ENCODE results near the gene CTAG1A. TPM values are rescaled to one million over a fixed set of nuclear protein-coding genes. Genes with fewer than 3 reads are reported as not detected.
"Not testable (repeated sequence)": the region's sequence is repeated elsewhere in the genome, so short reads cannot be mapped to it uniquely, and the experiment has no call there.

Gene CTAG1A
- not detected for total RNA-seq
- polyA plus RNA-seq = not detected
- long read RNA-seq, donor 1 = 0 reads
- long read RNA-seq, donor 2 = 0 reads
- long read RNA-seq, donor 3 = 0 reads
- long read RNA-seq, donor 4 = 0 reads
- long read RNA-seq, donor 5 = 0 reads
- long read RNA-seq, donor 6 = 0 reads
- long read RNA-seq, donor 7 = 0 reads
- long read RNA-seq, donor 8 = 0 reads
- long read RNA-seq, donor 9 = 0 reads
- long read RNA-seq, donor 10 = 0 reads

DNA sequence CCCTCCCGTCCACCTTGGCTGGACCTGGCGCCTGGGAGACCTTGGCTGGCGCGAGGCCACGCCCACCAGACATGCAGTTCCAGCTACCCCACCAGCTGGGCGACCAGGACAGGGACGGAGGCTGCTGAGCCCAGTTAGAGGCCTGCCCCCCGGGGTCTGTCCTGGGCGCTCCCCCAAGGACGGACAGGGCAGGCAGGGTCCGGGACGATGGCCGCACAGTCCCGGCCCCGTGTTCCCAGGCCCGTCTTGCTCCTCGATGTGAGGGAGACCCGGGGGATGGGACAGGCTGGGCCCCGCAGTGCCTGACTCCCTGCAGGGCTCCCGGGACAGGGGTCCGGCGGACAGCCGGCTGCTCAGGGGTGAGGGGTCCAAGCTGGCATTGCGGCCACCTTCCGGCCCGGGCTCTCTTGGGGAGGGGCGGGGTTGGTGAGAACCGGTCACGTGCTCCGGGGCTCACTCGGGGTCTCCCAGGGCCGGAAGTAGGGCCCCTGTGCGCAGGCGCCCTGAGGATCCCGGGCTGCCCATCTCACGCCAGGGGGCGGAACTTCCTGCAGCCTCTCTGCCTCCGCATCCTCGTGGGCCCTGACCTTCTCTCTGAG lies at the start of gene CTAG1A:
TSS of gene CTAG1A (plus strand) at position 549 of the 599 bp plus-strand sequence. CDS start 74 bp downstream, outside the sequence.
- H3K4me3 ChIP-seq; H3K27ac ChIP-seq; intact Hi-C loops (cut with DNase I; ENCODE audit: low total_unique reads); H3K36me3 ChIP-seq; DNase-seq; H3K27me3 ChIP-seq; H3K4me1 ChIP-seq; H3K9me3 ChIP-seq: not testable (repeated sequence)
- WGBS, 5 donors = no CpG with 5 or more reads among the region's 39 CpGs

DNA sequence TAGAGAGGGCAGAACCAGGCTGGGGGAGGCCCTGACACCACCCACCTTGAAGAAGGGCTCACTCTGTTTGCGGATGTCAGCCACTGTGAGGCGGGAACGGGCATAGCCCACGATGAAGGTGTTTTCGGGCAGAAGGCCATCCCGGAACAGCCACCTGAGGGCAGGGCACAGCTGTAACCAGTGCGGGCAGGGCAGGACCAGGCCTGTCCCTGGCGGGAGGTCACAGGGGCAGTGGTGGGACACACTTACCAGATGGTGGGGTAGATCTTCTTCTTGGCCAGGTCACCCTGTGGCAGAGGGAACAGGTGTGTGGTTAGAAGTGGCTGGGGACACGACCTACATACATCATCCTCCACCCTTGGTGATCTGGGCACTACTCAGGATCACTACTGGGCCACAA lies 49.0 kb upstream of the CTAG1A start:
- no peak for DNase-seq
- TF ChIP-seq POLR2A (IDR thresholded peaks at IDR 0.05) (no peak), EP300 (IDR thresholded peaks at IDR 0.05) (no peak), POLR2AphosphoS5 (IDR thresholded peaks at IDR 0.05) (no peak)
- TF ChIP-seq, protein P1, sequence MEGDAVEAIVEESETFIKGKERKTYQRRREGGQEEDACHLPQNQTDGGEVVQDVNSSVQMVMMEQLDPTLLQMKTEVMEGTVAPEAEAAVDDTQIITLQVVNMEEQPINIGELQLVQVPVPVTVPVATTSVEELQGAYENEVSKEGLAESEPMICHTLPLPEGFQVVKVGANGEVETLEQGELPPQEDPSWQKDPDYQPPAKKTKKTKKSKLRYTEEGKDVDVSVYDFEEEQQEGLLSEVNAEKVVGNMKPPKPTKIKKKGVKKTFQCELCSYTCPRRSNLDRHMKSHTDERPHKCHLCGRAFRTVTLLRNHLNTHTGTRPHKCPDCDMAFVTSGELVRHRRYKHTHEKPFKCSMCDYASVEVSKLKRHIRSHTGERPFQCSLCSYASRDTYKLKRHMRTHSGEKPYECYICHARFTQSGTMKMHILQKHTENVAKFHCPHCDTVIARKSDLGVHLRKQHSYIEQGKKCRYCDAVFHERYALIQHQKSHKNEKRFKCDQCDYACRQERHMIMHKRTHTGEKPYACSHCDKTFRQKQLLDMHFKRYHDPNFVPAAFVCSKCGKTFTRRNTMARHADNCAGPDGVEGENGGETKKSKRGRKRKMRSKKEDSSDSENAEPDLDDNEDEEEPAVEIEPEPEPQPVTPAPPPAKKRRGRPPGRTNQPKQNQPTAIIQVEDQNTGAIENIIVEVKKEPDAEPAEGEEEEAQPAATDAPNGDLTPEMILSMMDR (IDR thresholded peaks at IDR 0.05) = no peak
- Histone ChIP-seq H3K27me3 (no peaks in the 10 kb centered on the region), H3K27ac (no peak overlapping the region), H3K36me3 (peaks cover 11 to 51% (median 41%) of the 10 kb centered on the region in 4 donors), H3K9me3 (no peaks in the 10 kb centered on the region), H3K4me3 (no peak overlapping the region), H3K4me1 (peaks cover 0 to 19% (median 11%) of the 10 kb centered on the region in 4 donors)
- intact Hi-C loops (cut with DNase I; ENCODE audit: low total_unique reads) = no loop called here
- 76 to 87% (median 85%) methylated on average over 4 to 9 of the region's 9 CpGs for WGBS, 5 donors

DNA sequence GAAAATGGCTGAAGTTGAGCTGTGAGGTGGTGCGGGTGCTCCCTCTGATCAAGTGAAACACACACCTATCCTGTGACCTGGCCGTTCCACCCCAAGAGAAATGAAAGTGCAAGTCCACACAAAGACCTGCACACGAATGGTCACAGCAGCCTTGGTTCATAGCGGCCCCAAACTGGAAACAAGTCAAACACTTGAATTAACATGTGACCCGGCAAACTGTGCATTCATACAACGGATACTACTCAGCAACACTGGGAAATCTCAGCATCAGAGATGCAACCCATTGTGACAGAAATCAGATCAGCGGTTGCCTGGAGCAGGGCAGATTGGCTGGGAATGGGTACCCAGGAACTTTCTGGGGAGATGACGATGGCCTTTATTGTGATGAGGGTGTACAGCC lies 45.9 kb upstream of the CTAG1A start:
- 65 to 87% (median 82%) methylated on average over 7 to 8 of the region's 8 CpGs for WGBS, 5 donors
- H3K4me3 ChIP-seq = no peak overlapping the region
- TF ChIP-seq, protein P1 (IDR thresholded peaks at IDR 0.05) = no peak
- no peak for TF ChIP-seq EP300 (IDR thresholded peaks at IDR 0.05)
- TF ChIP-seq POLR2A (IDR thresholded peaks at IDR 0.05) = no peak
- TF ChIP-seq POLR2AphosphoS5 (IDR thresholded peaks at IDR 0.05) = no peak
- H3K36me3 ChIP-seq = peaks cover 0 to 20% (median 14%) of the 10 kb centered on the region in 4 donors
- peaks cover 14 to 51% (median 24%) of the 10 kb centered on the region in 4 donors for H3K4me1 ChIP-seq
- intact Hi-C loops (cut with DNase I; ENCODE audit: low total_unique reads) = no loop called here
- H3K9me3 ChIP-seq = no peaks in the 10 kb centered on the region
- no peak for DNase-seq
- H3K27ac ChIP-seq = no peak overlapping the region
- no peaks in the 10 kb centered on the region for H3K27me3 ChIP-seq

DNA sequence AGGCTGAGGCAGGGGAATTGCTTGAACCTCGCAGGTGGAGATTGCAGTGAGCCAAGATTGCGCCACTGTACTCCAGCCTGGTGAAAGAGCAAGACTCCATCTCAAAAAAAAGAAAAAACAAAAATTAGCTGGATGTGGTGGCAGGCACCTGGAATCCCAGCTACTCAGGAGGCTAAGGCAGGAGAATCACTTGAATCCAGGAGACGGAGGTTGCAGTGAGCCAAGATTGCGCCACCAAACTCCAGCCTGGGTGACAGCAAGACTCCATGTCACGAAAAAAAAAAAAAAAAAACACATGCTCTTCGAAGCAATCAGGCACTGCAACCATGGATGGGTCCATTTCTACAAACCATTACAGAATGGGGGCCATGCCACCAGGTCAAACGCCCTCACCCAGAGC lies 44.6 kb upstream of the CTAG1A start:
- H3K9me3 ChIP-seq; intact Hi-C loops (cut with DNase I; ENCODE audit: low total_unique reads); H3K4me3 ChIP-seq; DNase-seq; H3K27me3 ChIP-seq; H3K36me3 ChIP-seq: not testable (repeated sequence)
- H3K27ac ChIP-seq = peak overlapping the region; percentile 17 to 86 (median 84)
- WGBS, 5 donors = 65 to 86% (median 81%) methylated on average over 6 to 7 of the region's 7 CpGs
- peaks cover 14 to 58% (median 19%) of the 10 kb centered on the region in 4 donors for H3K4me1 ChIP-seq

DNA sequence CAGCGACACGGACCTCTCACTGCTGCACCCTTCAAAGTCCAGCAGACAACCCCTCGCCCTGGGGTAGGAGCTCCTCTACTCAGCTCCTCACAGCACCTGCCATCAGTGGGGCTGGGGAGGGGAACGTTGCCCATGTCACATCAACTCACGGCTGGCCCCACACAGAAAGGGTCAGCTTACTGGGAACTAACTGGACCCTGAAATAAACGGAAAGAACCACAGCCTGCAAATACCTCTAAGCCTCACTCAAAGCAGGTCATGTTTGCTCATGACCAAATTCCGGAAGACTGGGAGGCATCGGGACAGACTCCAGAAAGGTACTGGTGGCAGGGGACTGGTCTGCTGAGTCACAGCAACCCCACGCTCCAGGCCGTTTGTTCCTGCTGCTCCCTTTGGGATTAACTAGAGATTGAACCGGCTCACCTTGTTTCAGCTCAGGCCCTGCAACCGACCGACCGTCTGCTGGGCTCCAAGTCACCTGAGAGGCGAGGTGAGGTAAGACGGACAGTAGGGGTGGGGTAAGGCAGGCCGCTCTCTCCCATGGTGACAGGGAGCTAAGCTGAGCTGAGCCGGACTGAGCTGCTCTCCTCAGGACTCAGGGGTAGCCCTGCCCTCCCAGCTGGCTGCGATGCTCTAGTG lies 43.9 kb upstream of the CTAG1A start:
- WGBS, 5 donors = 35 to 75% (median 56%) methylated on average over 6 to 19 of the region's 19 CpGs
- peaks cover 0 to 3% (median 0%) of the 10 kb centered on the region in 4 donors for H3K9me3 ChIP-seq

More for the DNA sequence above, 43.9 kb upstream of the CTAG1A start:
- peaks cover 14 to 64% (median 24%) of the 10 kb centered on the region in 4 donors for H3K4me1 ChIP-seq
- no peak overlapping the region for H3K4me3 ChIP-seq
- H3K36me3 ChIP-seq = peaks cover 0 to 3% (median under 1%) of the 10 kb centered on the region in 4 donors
- H3K27ac ChIP-seq = peak overlapping the region; percentile 17 to 86 (median 84)
- TF ChIP-seq POLR2AphosphoS5 (IDR thresholded peaks at IDR 0.05) = peak in 2 of 3 donors; percentile 18 to 37
- no peak for TF ChIP-seq EP300 (IDR thresholded peaks at IDR 0.05)
- H3K27me3 ChIP-seq = no peaks in the 10 kb centered on the region
- intact Hi-C loops (cut with DNase I; ENCODE audit: low total_unique reads) = no loop called here
- DNase-seq = peak; percentile 72 to 76
